HepG2 (cell line): ENCODE measurements around the gene PROK2. TPM values are rescaled to one million over a fixed set of nuclear protein-coding genes. Genes with fewer than 3 reads are reported as not detected.

ENCODE experiments used
- ATAC-seq: fragments of 200-7000 bp; cut with Tn5 transposase; 3 replicates; pipeline ENCODE4 v1.9.1; 2020; ENCODE audit warnings: mild to moderate bottlenecking, moderate library complexity
- BruUV-seq: library from RNA; stranded (reverse); fragments of 400-500 nt; replicated peaks from 2 replicates; lab custom pipeline; 2021; lab: Mats Ljungman, UMichigan
- CTCF ChIA-PET: fragments of 300-600 bp; formaldehyde crosslinking; extraction: SDS; loops from one replicate; lab custom pipeline; 2021; ENCODE audit warnings: low total read pairs, inconsistent platforms, low intra/inter-chr PET ratio; lab: Yijun Ruan, JAX
- POLR2A ChIA-PET: fragments of 350-600 bp; sonication (Branson Sonifier 250); formaldehyde crosslinking; loops from one replicate; lab custom pipeline; 2020; ENCODE audit warnings: antibody characterized with exemption, inconsistent platforms; lab: Yijun Ruan, JAX
- DNase-seq: peaks from one replicate; pipeline ENCODE4 v3.0.0-alpha.2; 2015; ENCODE audit warnings: low spot score
- FAIRE-seq: peaks from 3 replicates; lab custom pipeline; 2011; peaks lifted over from hg19 to GRCh38; lab: Jason Lieb, UNC
- H2AFZ ChIP-seq: one replicate; pipeline ENCODE4 v1.6.1; 2011; ENCODE audit warnings: low read length, inconsistent platforms
- H3K27ac ChIP-seq: fragments of 300-600 bp; 3 replicates; pipeline ENCODE4 v1.8.0; 2011; ENCODE audit warnings: mixed run types, mild to moderate bottlenecking, mixed read lengths, low read length, inconsistent platforms; ENCODE audit not compliant: insufficient read depth; ENCODE audit errors: extremely low read length
- H3K27me3 ChIP-seq, 2 experiments: fragments of 200-600 bp in 1 of 2; 2 replicates in 1 of 2; 3 replicates in 1 of 2; pipeline versions ENCODE4 v1.6.0 to v1.8.0; 2011; ENCODE audit warnings: low read length in 2 of 2, mild to moderate bottlenecking in 2 of 2, moderate library complexity in 2 of 2, inconsistent platforms in 1 of 2; ENCODE audit not compliant: insufficient read depth in 2 of 2, control insufficient read depth in 1 of 2
- H3K36me3 ChIP-seq, 2 experiments: fragments of 200-600 bp in 1 of 2; replicated peaks in 1 of 2; 2 replicates in 1 of 2; 3 replicates in 1 of 2; pipeline versions ENCODE4 v1.5.1 to v1.8.0; 2011; ENCODE audit warnings: low read length in 2 of 2, inconsistent platforms in 1 of 2; ENCODE audit not compliant: insufficient read depth in 2 of 2, control insufficient read depth in 1 of 2
- H3K4me1 ChIP-seq: 2 replicates; pipeline ENCODE4 v1.5.1; 2012; ENCODE audit warnings: low read length, inconsistent platforms; ENCODE audit not compliant: insufficient read depth
- H3K4me2 ChIP-seq: 2 replicates; pipeline ENCODE4 v1.6.0; 2011; ENCODE audit warnings: low read depth, low read length, inconsistent platforms
- H3K4me3 ChIP-seq, 3 experiments: fragments of 200-600 bp in 1 of 3; sonication (generic), shearing (Covaris generic) in 1 of 3; replicated peaks in 1 of 3; 2 replicates each; pipeline ENCODE4 v1.5.1; 2011 to 2016; ENCODE audit warnings: low read length in 3 of 3, inconsistent platforms in 2 of 3, low read depth in 2 of 3, mild to moderate bottlenecking in 2 of 3, control low read depth in 1 of 3, mixed read lengths in 1 of 3; ENCODE audit not compliant: insufficient read depth in 1 of 3
- H3K79me2 ChIP-seq: one replicate; pipeline ENCODE4 v1.6.1; 2011; ENCODE audit warnings: low read length, inconsistent platforms; ENCODE audit not compliant: insufficient read depth
- H3K9ac ChIP-seq: 2 replicates; pipeline ENCODE4 v1.6.0; 2011; ENCODE audit warnings: mild to moderate bottlenecking, low read depth, low read length, inconsistent platforms; ENCODE audit not compliant: insufficient read depth
- H3K9me3 ChIP-seq: 2 replicates; pipeline ENCODE4 v1.5.1; 2012; ENCODE audit warnings: mild to moderate bottlenecking, low read length
- H4K20me1 ChIP-seq: 2 replicates; pipeline ENCODE4 v1.6.0; 2011; ENCODE audit warnings: inconsistent platforms, mild to moderate bottlenecking, low read length, moderate library complexity; ENCODE audit not compliant: insufficient read depth
- AKAP8 ChIP-seq: sonication (generic); formaldehyde crosslinking; IDR thresholded peaks from 2 replicates; pipeline ENCODE4 v1.5.1; 2020; ENCODE audit warnings: mild to moderate bottlenecking, missing genetic modification reagents
- ATRX ChIP-seq: sonication (generic); formaldehyde crosslinking; IDR thresholded peaks from 2 replicates; pipeline ENCODE4 v1.4.0; 2020; ENCODE audit warnings: missing genetic modification reagents, borderline replicate concordance
- DBP ChIP-seq: sonication (generic); formaldehyde crosslinking; IDR thresholded peaks from 2 replicates; pipeline ENCODE4 v1.4.0; 2020; ENCODE audit warnings: missing genetic modification reagents; ENCODE audit errors: not compliant biosample characterization
- HNF4A ChIP-seq: sonication (generic); formaldehyde crosslinking; IDR thresholded peaks from 2 replicates; pipeline ENCODE4 v1.4.0; 2020; ENCODE audit warnings: missing genetic modification reagents
- RARA ChIP-seq: IDR thresholded peaks from 2 replicates; pipeline ENCODE4 v1.6.1; 2016; ENCODE audit warnings: missing genetic modification reagents, missing compliant biosample characterization
- TFDP1 ChIP-seq: IDR thresholded peaks from 2 replicates; pipeline ENCODE4 v1.6.1; 2016; ENCODE audit warnings: missing compliant biosample characterization, missing genetic modification reagents, borderline replicate concordance
- TFDP2 ChIP-seq: sonication (generic); formaldehyde crosslinking; IDR thresholded peaks from 2 replicates; pipeline ENCODE4 v1.4.0; 2020; ENCODE audit warnings: missing genetic modification reagents
- ZKSCAN8 ChIP-seq: IDR thresholded peaks from 2 replicates; pipeline ENCODE4 v1.6.1; 2016; ENCODE audit warnings: borderline replicate concordance, missing genetic modification reagents, missing compliant biosample characterization
- ZNF138 ChIP-seq: sonication (generic); formaldehyde crosslinking; IDR thresholded peaks from 2 replicates; pipeline ENCODE4 v1.5.0; 2020; ENCODE audit warnings: mild to moderate bottlenecking, low read depth, missing genetic modification reagents
- ZNF207 ChIP-seq: fragments of 450-650 bp; IDR thresholded peaks from 2 replicates; pipeline ENCODE4 v1.6.1; 2016; ENCODE audit warnings: antibody characterized with exemption, borderline replicate concordance
- ZNF34 ChIP-seq: sonication (generic); formaldehyde crosslinking; IDR thresholded peaks from 2 replicates; pipeline ENCODE4 v1.4.0; 2020; ENCODE audit warnings: mild to moderate bottlenecking, missing genetic modification reagents, borderline replicate concordance
- ZNF460 ChIP-seq: sonication (generic); formaldehyde crosslinking; IDR thresholded peaks from 2 replicates; pipeline ENCODE4 v1.5.1; 2020; ENCODE audit warnings: missing genetic modification reagents, mild to moderate bottlenecking, borderline replicate concordance
- ZNF644 ChIP-seq: IDR thresholded peaks from 2 replicates; pipeline ENCODE4 v1.6.1; 2016; ENCODE audit warnings: low read depth
- ZNF776 ChIP-seq: sonication (generic); formaldehyde crosslinking; IDR thresholded peaks from 2 replicates; pipeline ENCODE4 v1.4.0; 2020; ENCODE audit warnings: mild to moderate bottlenecking, missing genetic modification reagents
- ZNF777 ChIP-seq: sonication (generic); formaldehyde crosslinking; IDR thresholded peaks from 2 replicates; pipeline ENCODE4 v1.4.0; 2020; ENCODE audit warnings: missing genetic modification reagents
- WGBS: methylation state at CpG from one replicate; pipeline ENCODE4 v1.1.6; 2017; ENCODE audit warnings: low lambda C conversion rate; 5-methylcytosine and 5-hydroxymethylcytosine counted together
- in situ Hi-C: cut with HindIII; loops from 2 replicates; pipeline ENCODE4 v1.10.0; 2017; ENCODE audit warnings: low pct_unique_long_range_greater_than_20kb; ENCODE audit not compliant: extremely low pct_ligation_motif_present
- intact Hi-C: fragments of 100-400 bp; cut with micrococcal nuclease; formaldehyde crosslinking; loops from one replicate; pipeline ENCODE4 v1.10.0; 2022; ENCODE audit not compliant: unreplicated experiment
- polyA plus RNA-seq, 8 experiments: library from polyadenylated mRNA; depleted of rRNA in 3 of 8; stranded (reverse) in 7 of 8; unstranded in 1 of 8; fragments of >200 nt; fragmentation: Illumina TruSeq in 4 of 8; extraction: Trizol in 4 of 8; gene quantifications; 2 replicates each; pipeline versions ENCODE4 v1.2.1 to v1.2.3, GENCODE V29; 2011 to 2016; ENCODE audit warnings: low read depth in 4 of 8, missing spikeins in 1 of 8, mixed read lengths in 1 of 8; ENCODE audit not compliant: insufficient read depth in 1 of 8
- total RNA-seq, 5 experiments: library from RNA; depleted of rRNA; stranded (reverse); fragments of >200 nt; fragmentation: Illumina TruSeq; extraction: Trizol; gene quantifications; 2 replicates each; pipeline ENCODE4 v1.2.3, GENCODE V29; 2016; ENCODE audit warnings: low read depth in 1 of 5
- TF ChIP-seq, protein P1 (sequence below): sonication (generic); formaldehyde crosslinking; IDR thresholded peaks from 2 replicates; pipeline ENCODE4 v1.4.0; 2020; ENCODE audit warnings: missing genetic modification reagents
- TF ChIP-seq, protein P2 (sequence below): fragments of 450-650 bp; IDR thresholded peaks from 2 replicates; pipeline ENCODE4 v1.6.1; 2016

The PROK2 gene
- total and polyA plus RNA-seq, 2 of the 13 experiments (the other 11 are each of a cell fraction or from before 2014, with no cell fraction given), result not detected

DNA sequence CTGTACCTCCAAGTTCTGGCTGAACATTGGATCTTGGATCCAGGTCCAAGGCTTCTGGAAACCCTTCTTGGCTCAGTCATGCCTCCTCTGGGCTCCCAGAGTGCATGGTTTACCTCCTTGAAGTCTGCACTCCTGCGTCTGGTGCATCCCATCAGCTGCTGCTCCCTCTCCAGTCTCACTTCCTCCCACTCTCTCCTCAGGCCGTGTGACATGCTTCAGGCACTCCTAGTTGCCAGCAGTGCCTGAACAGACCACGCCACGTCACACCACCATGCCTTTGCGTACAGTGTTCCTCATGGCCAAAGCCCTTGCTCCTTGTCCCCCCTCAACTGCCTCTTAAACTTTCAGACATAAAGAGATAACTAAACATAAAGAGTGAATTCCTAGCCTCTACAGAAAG, 25.5 kb downstream of the PROK2 start:
- H3K27me3 ChIP-seq, result peaks cover 2 to 40% of the 10 kb centered on the region in 2 experiments; a peak in 3 of 5 replicates
- no peak for ATAC-seq
- TF ChIP-seq RARA (CRISPR knock-in tag) (no peak), DBP (CRISPR knock-in tag) (no peak), ZNF34 (no peak), ZNF644 (CRISPR knock-in tag) (no peak), ZKSCAN8 (CRISPR knock-in tag) (no peak), ZNF138 (CRISPR knock-in tag) (no peak), HNF4A (CRISPR knock-in tag) (no peak), AKAP8 (no peak), ATRX (CRISPR knock-in tag) (no peak), ZNF460 (CRISPR knock-in tag) (no peak), ZNF776 (CRISPR knock-in tag) (no peak), ZNF207 (no peak), TFDP2 (no peak), ZNF777 (CRISPR knock-in tag) (no peak), TFDP1 (CRISPR knock-in tag) (no peak)
- TF ChIP-seq, protein P1, sequence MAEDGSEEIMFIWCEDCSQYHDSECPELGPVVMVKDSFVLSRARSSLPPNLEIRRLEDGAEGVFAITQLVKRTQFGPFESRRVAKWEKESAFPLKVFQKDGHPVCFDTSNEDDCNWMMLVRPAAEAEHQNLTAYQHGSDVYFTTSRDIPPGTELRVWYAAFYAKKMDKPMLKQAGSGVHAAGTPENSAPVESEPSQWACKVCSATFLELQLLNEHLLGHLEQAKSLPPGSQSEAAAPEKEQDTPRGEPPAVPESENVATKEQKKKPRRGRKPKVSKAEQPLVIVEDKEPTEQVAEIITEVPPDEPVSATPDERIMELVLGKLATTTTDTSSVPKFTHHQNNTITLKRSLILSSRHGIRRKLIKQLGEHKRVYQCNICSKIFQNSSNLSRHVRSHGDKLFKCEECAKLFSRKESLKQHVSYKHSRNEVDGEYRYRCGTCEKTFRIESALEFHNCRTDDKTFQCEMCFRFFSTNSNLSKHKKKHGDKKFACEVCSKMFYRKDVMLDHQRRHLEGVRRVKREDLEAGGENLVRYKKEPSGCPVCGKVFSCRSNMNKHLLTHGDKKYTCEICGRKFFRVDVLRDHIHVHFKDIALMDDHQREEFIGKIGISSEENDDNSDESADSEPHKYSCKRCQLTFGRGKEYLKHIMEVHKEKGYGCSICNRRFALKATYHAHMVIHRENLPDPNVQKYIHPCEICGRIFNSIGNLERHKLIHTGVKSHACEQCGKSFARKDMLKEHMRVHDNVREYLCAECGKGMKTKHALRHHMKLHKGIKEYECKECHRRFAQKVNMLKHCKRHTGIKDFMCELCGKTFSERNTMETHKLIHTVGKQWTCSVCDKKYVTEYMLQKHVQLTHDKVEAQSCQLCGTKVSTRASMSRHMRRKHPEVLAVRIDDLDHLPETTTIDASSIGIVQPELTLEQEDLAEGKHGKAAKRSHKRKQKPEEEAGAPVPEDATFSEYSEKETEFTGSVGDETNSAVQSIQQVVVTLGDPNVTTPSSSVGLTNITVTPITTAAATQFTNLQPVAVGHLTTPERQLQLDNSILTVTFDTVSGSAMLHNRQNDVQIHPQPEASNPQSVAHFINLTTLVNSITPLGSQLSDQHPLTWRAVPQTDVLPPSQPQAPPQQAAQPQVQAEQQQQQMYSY (CRISPR knock-in tag), result no peak
- TF ChIP-seq, protein P2, sequence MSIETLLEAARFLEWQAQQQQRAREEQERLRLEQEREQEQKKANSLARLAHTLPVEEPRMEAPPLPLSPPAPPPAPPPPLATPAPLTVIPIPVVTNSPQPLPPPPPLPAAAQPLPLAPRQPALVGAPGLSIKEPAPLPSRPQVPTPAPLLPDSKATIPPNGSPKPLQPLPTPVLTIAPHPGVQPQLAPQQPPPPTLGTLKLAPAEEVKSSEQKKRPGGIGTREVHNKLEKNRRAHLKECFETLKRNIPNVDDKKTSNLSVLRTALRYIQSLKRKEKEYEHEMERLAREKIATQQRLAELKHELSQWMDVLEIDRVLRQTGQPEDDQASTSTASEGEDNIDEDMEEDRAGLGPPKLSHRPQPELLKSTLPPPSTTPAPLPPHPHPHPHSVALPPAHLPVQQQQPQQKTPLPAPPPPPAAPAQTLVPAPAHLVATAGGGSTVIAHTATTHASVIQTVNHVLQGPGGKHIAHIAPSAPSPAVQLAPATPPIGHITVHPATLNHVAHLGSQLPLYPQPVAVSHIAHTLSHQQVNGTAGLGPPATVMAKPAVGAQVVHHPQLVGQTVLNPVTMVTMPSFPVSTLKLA, result no peak

More for the DNA sequence above, 25.5 kb downstream of the PROK2 start:
- 0% methylated on average over 5 of the region's 5 CpGs for WGBS
- no peaks in the 10 kb centered on the region for H3K79me2 ChIP-seq
- CTCF ChIA-PET, result no interaction called here
- H3K4me3 ChIP-seq, result no peak overlapping the region
- H2AFZ ChIP-seq, result no peak overlapping the region
- in situ Hi-C loops (no loop called here), intact Hi-C loops (no loop called here)
- no peak overlapping the region for H3K9ac ChIP-seq
- BruUV-seq, result no TSS peak
- no peaks in the 10 kb centered on the region for H3K4me1 ChIP-seq
- no peaks in the 10 kb centered on the region for H4K20me1 ChIP-seq
- POLR2A ChIA-PET, result no interaction called here
- FAIRE-seq (no peak), DNase-seq (no peak)
- H3K27ac ChIP-seq, result no peak overlapping the region
- no peaks in the 10 kb centered on the region for H3K36me3 ChIP-seq
- H3K9me3 ChIP-seq, result no peaks in the 10 kb centered on the region
- no peak overlapping the region for H3K4me2 ChIP-seq
